Measurements from ENCODE around the gene TACC2. TPM values are rescaled to one million over a fixed set of nuclear protein-coding genes. Genes with fewer than 3 reads are reported as not detected.

Gene TACC2
- total RNA-seq, 1 donor from 2014 or later: 76.4 TPM

DNA sequence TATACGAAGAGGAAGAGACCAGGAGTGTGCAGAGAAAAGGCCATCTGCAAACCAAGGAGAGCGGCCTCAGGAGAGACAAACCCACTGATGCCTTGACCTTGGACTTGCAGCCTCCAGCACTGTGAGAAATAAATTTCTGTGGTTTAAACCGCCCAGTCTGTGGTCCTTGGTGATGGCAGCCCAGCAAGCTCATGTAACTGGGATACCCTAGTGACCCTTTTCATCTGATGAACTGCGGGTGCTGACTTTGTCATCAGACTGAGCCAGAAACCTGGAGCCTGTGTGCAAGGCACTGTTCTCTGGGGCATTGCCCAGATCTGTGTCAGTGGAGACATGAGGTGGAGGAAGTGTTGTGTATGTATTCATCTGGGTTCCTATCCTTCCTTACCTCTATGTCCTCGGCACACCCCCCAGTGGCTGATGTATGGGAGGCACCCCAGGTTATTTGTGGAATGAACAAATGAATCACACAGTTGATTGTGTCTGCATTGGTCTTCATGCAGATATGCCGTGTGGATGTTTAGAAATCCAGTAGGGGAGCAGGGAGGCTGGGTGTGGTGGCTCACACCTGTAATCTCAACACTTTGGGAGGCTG lies 217.6 kb downstream of the TACC2 start:
- Histone ChIP-seq H3K27ac (no peak overlapping the region), H3K9me3 (no peaks in the 10 kb centered on the region), H3K4me3 (no peak overlapping the region), H3K36me3 (peaks cover 0 to 13% of the 10 kb centered on the region in 2 donors), H3K4me1 (no peaks in the 10 kb centered on the region), H3K27me3 (no peaks in the 10 kb centered on the region)
- intact Hi-C loops (cut with DNase I): no loop called here
- DNase-seq (ENCODE audit: extremely low spot score in 2 of 2): no peak
- TF ChIP-seq POLR2A (IDR thresholded peaks at IDR 0.05): no peak
- no peak for TF ChIP-seq POLR2AphosphoS5 (IDR thresholded peaks at IDR 0.05; ENCODE audit: insufficient read depth in 1 of 2, low read depth in 1 of 2)
- TF ChIP-seq CTCF (IDR thresholded peaks at IDR 0.05): no peak

GRCh38 chr10:122207163-122207562 lies 218.2 kb downstream of the TACC2 start:
- TF ChIP-seq CTCF (IDR thresholded peaks at IDR 0.05) (no peak), POLR2A (IDR thresholded peaks at IDR 0.05) (no peak), POLR2AphosphoS5 (IDR thresholded peaks at IDR 0.05; ENCODE audit: insufficient read depth in 1 of 2, low read depth in 1 of 2) (no peak)
- Histone ChIP-seq H3K4me3 (no peak overlapping the region), H3K36me3 (peaks cover 0 to 16% of the 10 kb centered on the region in 2 donors), H3K27me3 (no peaks in the 10 kb centered on the region), H3K4me1 (no peaks in the 10 kb centered on the region), H3K9me3 (no peaks in the 10 kb centered on the region), H3K27ac (no peak overlapping the region)
- DNase-seq (ENCODE audit: extremely low spot score in 2 of 2): no peak
- intact Hi-C loops (cut with DNase I): no loop called here

DNA sequence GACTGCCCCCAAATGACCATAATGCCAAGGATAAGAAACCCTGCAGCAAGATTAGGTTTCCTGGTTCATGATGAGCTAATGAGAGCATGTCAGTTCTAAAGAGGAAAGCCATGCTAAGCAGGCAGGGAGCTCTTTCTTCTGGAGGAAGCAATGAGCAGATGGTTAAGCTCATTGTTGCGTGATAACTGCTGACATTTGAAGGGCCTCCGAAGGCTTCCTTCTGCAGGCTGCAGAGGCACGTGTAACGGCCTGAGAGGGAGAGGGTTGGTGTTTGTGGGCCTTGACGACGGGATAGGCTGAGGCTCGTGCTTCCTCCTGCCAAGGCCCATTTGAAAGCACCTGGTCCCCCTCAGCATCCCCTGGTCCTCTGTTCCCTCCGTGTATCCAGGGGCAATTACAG lies 218.6 kb downstream of the TACC2 start:
- Histone ChIP-seq H3K36me3 (peaks cover 0 to 16% of the 10 kb centered on the region in 2 donors), H3K9me3 (no peaks in the 10 kb centered on the region), H3K4me1 (no peaks in the 10 kb centered on the region), H3K27me3 (no peaks in the 10 kb centered on the region), H3K4me3 (no peak overlapping the region), H3K27ac (no peak overlapping the region)
- intact Hi-C loops (cut with DNase I): no loop called here
- no peak for DNase-seq (ENCODE audit: extremely low spot score in 2 of 2)
- no peak for TF ChIP-seq POLR2AphosphoS5 (IDR thresholded peaks at IDR 0.05; ENCODE audit: insufficient read depth in 1 of 2, low read depth in 1 of 2)
- no peak for TF ChIP-seq POLR2A (IDR thresholded peaks at IDR 0.05)
- no peak for TF ChIP-seq CTCF (IDR thresholded peaks at IDR 0.05)

DNA sequence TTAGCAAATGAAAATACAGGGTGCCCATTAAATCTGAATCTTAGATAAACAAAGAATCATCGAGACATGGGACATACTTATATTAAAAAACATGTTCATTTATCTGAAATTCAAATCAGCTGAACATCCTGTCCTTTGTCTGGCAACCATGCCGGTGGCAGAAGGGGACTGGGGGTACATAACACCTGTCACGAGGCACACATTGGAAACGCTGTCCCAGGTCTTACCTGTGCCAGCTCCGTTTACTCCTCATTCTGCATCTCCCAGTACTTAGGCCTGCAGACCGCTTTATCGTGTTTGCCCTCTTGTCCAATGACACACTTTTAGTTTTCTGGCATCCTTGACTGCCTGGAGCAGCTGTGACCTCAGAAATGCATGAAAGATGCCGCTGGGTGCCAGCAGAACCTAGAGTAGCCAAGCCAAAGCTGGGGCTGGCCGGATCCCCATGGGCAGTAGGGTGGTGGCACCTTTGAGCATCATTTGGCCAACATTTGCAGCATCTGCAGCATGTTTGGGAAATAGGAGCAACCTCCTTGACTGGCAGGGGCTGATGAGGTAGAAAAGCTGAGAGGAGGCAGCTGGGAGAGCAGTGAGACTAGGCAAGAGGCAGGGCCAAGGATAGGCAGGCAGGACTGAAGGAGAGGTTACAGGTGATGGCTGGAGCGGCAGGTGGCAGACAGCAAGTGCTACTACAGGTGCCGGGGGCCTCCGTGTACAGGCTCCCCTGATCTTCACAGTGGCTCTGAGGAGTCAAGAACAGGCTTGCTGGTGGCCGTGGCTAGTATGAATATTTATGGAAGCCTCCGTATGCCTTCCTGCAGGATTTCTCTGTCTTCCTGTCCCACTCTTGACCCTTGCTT lies 219.8 kb downstream of the TACC2 start:
- no peaks in the 10 kb centered on the region for H3K9me3 ChIP-seq
- H3K36me3 ChIP-seq: peaks cover 0 to 16% of the 10 kb centered on the region in 2 donors
- H3K4me3 ChIP-seq: no peak overlapping the region
- no peak overlapping the region for H3K27ac ChIP-seq
- no peak for TF ChIP-seq CTCF (IDR thresholded peaks at IDR 0.05)
- no peak for TF ChIP-seq POLR2A (IDR thresholded peaks at IDR 0.05)
- TF ChIP-seq POLR2AphosphoS5 (IDR thresholded peaks at IDR 0.05; ENCODE audit: insufficient read depth in 1 of 2, low read depth in 1 of 2): no peak
- no peaks in the 10 kb centered on the region for H3K27me3 ChIP-seq
- intact Hi-C loops (cut with DNase I): no loop called here
- no peak for DNase-seq (ENCODE audit: extremely low spot score in 2 of 2)
- no peaks in the 10 kb centered on the region for H3K4me1 ChIP-seq

Measured in vagina (tissue), 2 donors.